Liver (tissue), 3 donors: ENCODE data around the gene NYNRIN.

Experiments
- EGR1 ChIP-seq, 2 donors: IDR thresholded peaks; 2 replicates each; pipeline ENCODE4 v1.6.1; 2016 to 2018; ENCODE audit warnings: antibody characterized with exemption in 2 of 2, low read depth in 2 of 2
- GABPA ChIP-seq, 2 donors: IDR thresholded peaks in 1 of 2; conservative IDR thresholded peaks in 1 of 2; 2 replicates each; pipeline ENCODE4 v1.6.1; 2016; ENCODE audit warnings: antibody characterized with exemption in 2 of 2, mild to moderate bottlenecking in 1 of 2, moderate library complexity in 1 of 2
- JUND ChIP-seq, 2 donors: IDR thresholded peaks; 2 replicates each; pipeline ENCODE4 v1.6.1; 2016; ENCODE audit warnings: antibody characterized with exemption in 2 of 2
- RAD21 ChIP-seq, 2 donors: IDR thresholded peaks; 2 replicates each; pipeline ENCODE4 v1.6.1; 2016; ENCODE audit warnings: antibody characterized with exemption in 2 of 2, mild to moderate bottlenecking in 2 of 2
- TAF1 ChIP-seq: conservative IDR thresholded peaks from 2 replicates; pipeline ENCODE4 v1.6.1; 2016; ENCODE audit warnings: antibody characterized with exemption, mild to moderate bottlenecking
- YY1 ChIP-seq: IDR thresholded peaks from 2 replicates; pipeline ENCODE4 v1.6.1; 2016; ENCODE audit warnings: antibody characterized with exemption, mild to moderate bottlenecking
- TF ChIP-seq, protein P1 (sequence below): IDR thresholded peaks from 2 replicates; pipeline ENCODE4 v1.6.1; 2016; ENCODE audit warnings: antibody characterized with exemption
- TF ChIP-seq, protein P2 (sequence below): fragments of 150-350 bp; IDR thresholded peaks from 2 replicates; pipeline ENCODE4 v1.5.1; 2017; ENCODE audit warnings: improper control_type of control experiment, low read depth, low read length; ENCODE audit not compliant: missing input control
- TF ChIP-seq, protein P3 (sequence below): IDR thresholded peaks from 2 replicates; pipeline ENCODE4 v1.6.1; 2016; ENCODE audit warnings: antibody characterized with exemption
- TF ChIP-seq, protein P4 (sequence below): IDR thresholded peaks from 2 replicates; pipeline ENCODE4 v1.6.1; 2016; ENCODE audit warnings: antibody characterized with exemption, mild to moderate bottlenecking
- donor health status: healthy.
- donor health status: healthy.

DNA sequence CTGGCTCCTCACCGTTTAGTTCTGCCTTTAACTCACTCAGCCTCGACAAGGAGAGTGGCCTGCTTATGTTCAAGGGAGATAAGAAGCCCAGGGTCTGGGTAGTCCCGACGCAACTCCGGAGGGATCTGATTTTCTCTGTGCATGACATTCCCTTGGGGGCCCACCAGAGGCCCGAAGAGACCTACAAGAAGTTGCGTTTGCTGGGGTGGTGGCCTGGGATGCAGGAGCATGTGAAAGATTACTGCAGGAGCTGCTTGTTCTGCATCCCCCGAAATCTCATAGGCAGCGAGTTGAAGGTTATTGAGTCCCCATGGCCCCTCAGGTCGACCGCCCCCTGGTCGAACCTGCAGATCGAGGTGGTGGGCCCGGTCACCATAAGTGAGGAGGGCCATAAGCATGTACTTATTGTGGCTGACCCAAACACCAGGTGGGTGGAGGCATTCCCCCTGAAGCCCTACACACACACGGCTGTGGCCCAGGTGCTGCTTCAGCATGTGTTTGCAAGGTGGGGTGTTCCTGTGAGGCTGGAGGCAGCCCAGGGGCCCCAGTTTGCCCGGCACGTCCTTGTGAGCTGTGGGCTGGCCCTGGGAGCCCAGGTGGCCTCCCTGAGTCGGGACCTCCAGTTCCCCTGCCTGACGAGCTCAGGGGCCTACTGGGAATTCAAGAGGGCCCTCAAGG, 17.6 kb downstream of the NYNRIN start:
- TF ChIP-seq, protein P1, sequence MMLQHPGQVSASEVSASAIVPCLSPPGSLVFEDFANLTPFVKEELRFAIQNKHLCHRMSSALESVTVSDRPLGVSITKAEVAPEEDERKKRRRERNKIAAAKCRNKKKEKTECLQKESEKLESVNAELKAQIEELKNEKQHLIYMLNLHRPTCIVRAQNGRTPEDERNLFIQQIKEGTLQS, result no peak
- TF ChIP-seq, protein P2, sequence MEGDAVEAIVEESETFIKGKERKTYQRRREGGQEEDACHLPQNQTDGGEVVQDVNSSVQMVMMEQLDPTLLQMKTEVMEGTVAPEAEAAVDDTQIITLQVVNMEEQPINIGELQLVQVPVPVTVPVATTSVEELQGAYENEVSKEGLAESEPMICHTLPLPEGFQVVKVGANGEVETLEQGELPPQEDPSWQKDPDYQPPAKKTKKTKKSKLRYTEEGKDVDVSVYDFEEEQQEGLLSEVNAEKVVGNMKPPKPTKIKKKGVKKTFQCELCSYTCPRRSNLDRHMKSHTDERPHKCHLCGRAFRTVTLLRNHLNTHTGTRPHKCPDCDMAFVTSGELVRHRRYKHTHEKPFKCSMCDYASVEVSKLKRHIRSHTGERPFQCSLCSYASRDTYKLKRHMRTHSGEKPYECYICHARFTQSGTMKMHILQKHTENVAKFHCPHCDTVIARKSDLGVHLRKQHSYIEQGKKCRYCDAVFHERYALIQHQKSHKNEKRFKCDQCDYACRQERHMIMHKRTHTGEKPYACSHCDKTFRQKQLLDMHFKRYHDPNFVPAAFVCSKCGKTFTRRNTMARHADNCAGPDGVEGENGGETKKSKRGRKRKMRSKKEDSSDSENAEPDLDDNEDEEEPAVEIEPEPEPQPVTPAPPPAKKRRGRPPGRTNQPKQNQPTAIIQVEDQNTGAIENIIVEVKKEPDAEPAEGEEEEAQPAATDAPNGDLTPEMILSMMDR, result no peak
- TF ChIP-seq TAF1 (no peak), JUND (IDR thresholded peaks at IDR 0.05) (no peak), EGR1 (IDR thresholded peaks at IDR 0.05; ENCODE audit: low read depth in 2 of 2) (no peak), RAD21 (IDR thresholded peaks at IDR 0.05) (no peak), GABPA (IDR thresholded peaks at IDR 0.05 in 1 of 2, conservative IDR thresholded peaks at IDR 0.05 in 1 of 2) (no peak), YY1 (no peak)
- TF ChIP-seq, protein P3, sequence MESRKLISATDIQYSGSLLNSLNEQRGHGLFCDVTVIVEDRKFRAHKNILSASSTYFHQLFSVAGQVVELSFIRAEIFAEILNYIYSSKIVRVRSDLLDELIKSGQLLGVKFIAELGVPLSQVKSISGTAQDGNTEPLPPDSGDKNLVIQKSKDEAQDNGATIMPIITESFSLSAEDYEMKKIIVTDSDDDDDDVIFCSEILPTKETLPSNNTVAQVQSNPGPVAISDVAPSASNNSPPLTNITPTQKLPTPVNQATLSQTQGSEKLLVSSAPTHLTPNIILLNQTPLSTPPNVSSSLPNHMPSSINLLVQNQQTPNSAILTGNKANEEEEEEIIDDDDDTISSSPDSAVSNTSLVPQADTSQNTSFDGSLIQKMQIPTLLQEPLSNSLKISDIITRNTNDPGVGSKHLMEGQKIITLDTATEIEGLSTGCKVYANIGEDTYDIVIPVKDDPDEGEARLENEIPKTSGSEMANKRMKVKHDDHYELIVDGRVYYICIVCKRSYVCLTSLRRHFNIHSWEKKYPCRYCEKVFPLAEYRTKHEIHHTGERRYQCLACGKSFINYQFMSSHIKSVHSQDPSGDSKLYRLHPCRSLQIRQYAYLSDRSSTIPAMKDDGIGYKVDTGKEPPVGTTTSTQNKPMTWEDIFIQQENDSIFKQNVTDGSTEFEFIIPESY, result no peak
- TF ChIP-seq, protein P4, sequence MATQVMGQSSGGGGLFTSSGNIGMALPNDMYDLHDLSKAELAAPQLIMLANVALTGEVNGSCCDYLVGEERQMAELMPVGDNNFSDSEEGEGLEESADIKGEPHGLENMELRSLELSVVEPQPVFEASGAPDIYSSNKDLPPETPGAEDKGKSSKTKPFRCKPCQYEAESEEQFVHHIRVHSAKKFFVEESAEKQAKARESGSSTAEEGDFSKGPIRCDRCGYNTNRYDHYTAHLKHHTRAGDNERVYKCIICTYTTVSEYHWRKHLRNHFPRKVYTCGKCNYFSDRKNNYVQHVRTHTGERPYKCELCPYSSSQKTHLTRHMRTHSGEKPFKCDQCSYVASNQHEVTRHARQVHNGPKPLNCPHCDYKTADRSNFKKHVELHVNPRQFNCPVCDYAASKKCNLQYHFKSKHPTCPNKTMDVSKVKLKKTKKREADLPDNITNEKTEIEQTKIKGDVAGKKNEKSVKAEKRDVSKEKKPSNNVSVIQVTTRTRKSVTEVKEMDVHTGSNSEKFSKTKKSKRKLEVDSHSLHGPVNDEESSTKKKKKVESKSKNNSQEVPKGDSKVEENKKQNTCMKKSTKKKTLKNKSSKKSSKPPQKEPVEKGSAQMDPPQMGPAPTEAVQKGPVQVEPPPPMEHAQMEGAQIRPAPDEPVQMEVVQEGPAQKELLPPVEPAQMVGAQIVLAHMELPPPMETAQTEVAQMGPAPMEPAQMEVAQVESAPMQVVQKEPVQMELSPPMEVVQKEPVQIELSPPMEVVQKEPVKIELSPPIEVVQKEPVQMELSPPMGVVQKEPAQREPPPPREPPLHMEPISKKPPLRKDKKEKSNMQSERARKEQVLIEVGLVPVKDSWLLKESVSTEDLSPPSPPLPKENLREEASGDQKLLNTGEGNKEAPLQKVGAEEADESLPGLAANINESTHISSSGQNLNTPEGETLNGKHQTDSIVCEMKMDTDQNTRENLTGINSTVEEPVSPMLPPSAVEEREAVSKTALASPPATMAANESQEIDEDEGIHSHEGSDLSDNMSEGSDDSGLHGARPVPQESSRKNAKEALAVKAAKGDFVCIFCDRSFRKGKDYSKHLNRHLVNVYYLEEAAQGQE, result no peak
